SK-N-MC (cell line): ENCODE results near the gene ADAMTS9.

Source experiments
- EZH2 ChIP-seq: fragments of 200-600 bp; sonication (generic); IDR thresholded peaks from one replicate; pipeline ENCODE4 v1.6.1; 2017; ENCODE audit warnings: antibody characterized with exemption
- FOXP2 ChIP-seq: optimal IDR thresholded peaks from 2 replicates; pipeline ENCODE3; 2011; ENCODE audit warnings: mild to moderate bottlenecking, moderate library complexity; ENCODE audit not compliant: insufficient read depth; ENCODE audit errors: extremely low read length, control extremely low read depth
- POLR2AphosphoS5 ChIP-seq: IDR thresholded peaks from 2 replicates; pipeline ENCODE4 v1.6.1; 2012; ENCODE audit warnings: mild to moderate bottlenecking, low read depth, low read length, borderline replicate concordance

GRCh38 chr3:64693031-64693430 lies 5.2 kb upstream of the ADAMTS9 start:
- TF ChIP-seq EZH2 (no peak), POLR2AphosphoS5 (no peak), FOXP2 (no peak)
